ENCODE measurements around the gene ZBTB48. TPM values are rescaled to one million over a fixed set of nuclear protein-coding genes. Genes with fewer than 3 reads are reported as not detected.

Gene ZBTB48
- total RNA-seq, 1 donor from 2014 or later: 18.3 TPM

- H3K9me3 ChIP-seq (ENCODE audit: low read depth): no peaks in the 10 kb centered on the region
- H3K27me3 Mint-ChIP-seq (ENCODE audit: insufficient read depth, low read depth): peaks cover 7% of the 10 kb centered on the region
- H3K9me3 Mint-ChIP-seq: no peaks in the 10 kb centered on the region
- peaks cover 45% of the 10 kb centered on the region for H3F3A ChIP-seq (ENCODE audit: low read depth)
- no peak overlapping the region for H3K9ac ChIP-seq
- H2AFZ ChIP-seq (replicated peaks): no peak overlapping the region
- H3K4me3 ChIP-seq: peak overlapping the region; percentile 65
- peaks cover 33% of the 10 kb centered on the region for H3K4me1 ChIP-seq
- DNase-seq (ENCODE audit: low spot score): peak; percentile 66
- H3K36me3 Mint-ChIP-seq: peaks cover 6% of the 10 kb centered on the region
- H3K4me3 Mint-ChIP-seq: peak overlapping the region; percentile 96
- TF ChIP-seq EZH2phosphoT487 (IDR thresholded peaks at IDR 0.05): no peak
- no peak for TF ChIP-seq CTCF (IDR thresholded peaks at IDR 0.05)
- TF ChIP-seq EZH2 (IDR thresholded peaks at IDR 0.05): no peak
- H3K4me1 Mint-ChIP-seq: peaks cover 36% of the 10 kb centered on the region
- peak overlapping the region; percentile 85 for H3K27ac Mint-ChIP-seq
- no peaks in the 10 kb centered on the region for H3K36me3 ChIP-seq
- peaks cover 36% of the 10 kb centered on the region for H4K20me1 ChIP-seq (ENCODE audit: low read depth)
- peaks cover 43% of the 10 kb centered on the region for H3K79me2 ChIP-seq (ENCODE audit: low read depth)
- no peak overlapping the region for H3K27ac ChIP-seq
- peak overlapping the region; percentile 99 for H3K4me2 ChIP-seq
- peaks cover 23% of the 10 kb centered on the region for H3K27me3 ChIP-seq
Measured at GRCh38 chr1:6600410-6601048, 20.7 kb downstream of the ZBTB48 start.

DNA sequence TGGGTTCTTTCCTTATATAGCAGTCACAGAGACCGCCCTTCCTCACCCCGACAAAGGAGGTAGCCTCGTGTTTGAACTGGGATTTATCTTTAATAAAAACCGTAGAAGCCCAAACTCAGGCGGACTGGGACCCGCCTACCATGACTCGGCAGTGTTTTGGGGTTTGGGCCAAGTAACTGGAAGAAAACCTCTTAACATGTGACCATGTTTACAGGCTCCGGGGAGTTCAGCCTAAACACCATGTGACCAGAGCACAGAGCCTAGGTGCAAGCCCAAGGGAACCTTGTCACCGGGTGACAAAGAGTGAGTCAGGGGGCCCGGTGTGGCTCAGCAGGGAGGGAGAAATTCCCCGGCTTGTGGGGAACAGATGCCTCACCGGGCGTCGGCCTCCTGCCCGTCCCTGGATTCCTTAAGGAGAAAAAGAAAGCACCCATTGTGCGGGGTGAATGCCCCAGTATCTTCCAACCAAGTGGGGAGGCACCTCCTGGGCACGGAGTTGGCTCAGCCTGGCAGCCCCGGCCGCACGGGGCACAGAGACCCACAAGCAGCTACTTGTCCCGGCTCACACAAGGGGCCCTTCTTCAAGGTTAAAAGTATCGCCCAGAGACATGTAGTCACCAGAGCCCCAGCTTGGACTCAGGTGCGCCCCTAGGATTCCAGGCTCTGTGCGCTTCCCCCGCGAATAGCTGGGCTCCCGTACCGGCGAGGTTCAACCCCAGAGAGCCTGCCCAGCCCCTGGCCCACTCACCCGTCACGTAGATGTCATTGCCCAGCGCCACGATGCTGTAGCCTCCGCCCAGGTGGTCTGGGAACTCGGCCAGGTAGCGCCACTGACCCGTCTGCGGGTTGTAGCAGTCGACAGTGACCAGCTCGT is 21.5 kb downstream of the ZBTB48 start:
- H3K36me3 Mint-ChIP-seq: peaks cover 2% of the 10 kb centered on the region
- Histone ChIP-seq H3K4me2 (peak overlapping the region; percentile 99), H3K9ac (no peak overlapping the region), H3K4me1 (peaks cover 33% of the 10 kb centered on the region), H3K79me2 (ENCODE audit: low read depth) (peaks cover 43% of the 10 kb centered on the region), H4K20me1 (ENCODE audit: low read depth) (peaks cover 36% of the 10 kb centered on the region), H3F3A (ENCODE audit: low read depth) (peaks cover 45% of the 10 kb centered on the region), H3K4me3 (peak overlapping the region; percentile 65), H3K36me3 (no peaks in the 10 kb centered on the region), H3K27me3 (peaks cover 23% of the 10 kb centered on the region), H2AFZ (replicated peaks) (peak overlapping the region; percentile 78), H3K27ac (no peak overlapping the region), H3K9me3 (ENCODE audit: low read depth) (no peaks in the 10 kb centered on the region)
- no peaks in the 10 kb centered on the region for H3K9me3 Mint-ChIP-seq
- peak overlapping the region; percentile 96 for H3K4me3 Mint-ChIP-seq
- H3K27me3 Mint-ChIP-seq (ENCODE audit: insufficient read depth, low read depth): peaks cover 7% of the 10 kb centered on the region
- H3K27ac Mint-ChIP-seq: peak overlapping the region; percentile 85
- TF ChIP-seq CTCF (IDR thresholded peaks at IDR 0.05) (no peak), EZH2 (IDR thresholded peaks at IDR 0.05) (no peak), EZH2phosphoT487 (IDR thresholded peaks at IDR 0.05) (no peak)
- peaks cover 36% of the 10 kb centered on the region for H3K4me1 Mint-ChIP-seq
- DNase-seq (ENCODE audit: low spot score): peak; percentile 43

DNA sequence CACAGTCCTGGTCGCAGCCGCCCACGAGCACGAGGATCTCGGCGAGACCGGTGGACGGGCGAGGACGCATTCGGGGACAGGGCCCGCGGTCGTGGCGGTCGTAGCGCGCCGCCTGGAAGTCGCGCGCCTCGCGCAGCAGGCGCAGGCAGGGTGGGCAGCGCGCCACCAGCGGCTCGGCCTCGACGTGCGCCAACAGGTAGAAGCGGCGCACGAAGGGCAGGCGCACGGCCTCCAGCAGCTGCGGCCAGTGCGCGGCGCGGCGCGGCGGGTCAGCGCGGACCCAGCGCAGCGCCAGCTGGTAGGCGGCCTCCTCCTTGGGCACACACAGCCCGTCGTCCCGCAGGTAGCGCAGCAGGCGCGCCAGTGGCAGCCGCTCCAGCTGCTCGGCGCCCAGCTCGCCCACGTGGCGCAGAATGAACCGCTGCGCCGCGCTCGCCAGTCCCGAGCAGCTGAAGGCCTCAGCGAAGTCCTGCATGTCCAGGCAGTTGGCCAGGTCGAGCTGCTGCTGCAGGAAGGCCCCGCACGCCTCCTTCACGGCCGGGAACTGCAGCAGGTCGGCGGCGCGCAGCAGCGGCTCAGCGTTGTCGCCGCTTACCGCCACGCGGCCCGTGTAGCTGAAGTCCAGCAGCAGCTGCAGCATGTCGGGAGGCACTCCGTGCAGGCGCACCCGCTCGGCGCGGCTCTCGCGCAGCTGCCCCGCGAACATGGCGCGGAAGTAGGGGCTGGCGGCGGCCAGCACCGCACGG is 22.3 kb downstream of the ZBTB48 start:
- Histone ChIP-seq H2AFZ (replicated peaks) (peak overlapping the region; percentile 78), H3K4me2 (peak overlapping the region; percentile 99), H4K20me1 (ENCODE audit: low read depth) (peaks cover 32% of the 10 kb centered on the region), H3K27ac (no peak overlapping the region), H3K4me3 (peak overlapping the region; percentile 65), H3F3A (ENCODE audit: low read depth) (peaks cover 45% of the 10 kb centered on the region), H3K4me1 (peaks cover 33% of the 10 kb centered on the region), H3K27me3 (peaks cover 23% of the 10 kb centered on the region), H3K36me3 (no peaks in the 10 kb centered on the region), H3K9me3 (ENCODE audit: low read depth) (no peaks in the 10 kb centered on the region), H3K9ac (no peak overlapping the region), H3K79me2 (ENCODE audit: low read depth) (peaks cover 43% of the 10 kb centered on the region)
- peak; percentile 77 for DNase-seq (ENCODE audit: low spot score)
- TF ChIP-seq EZH2 (IDR thresholded peaks at IDR 0.05) (peak; percentile 59), CTCF (IDR thresholded peaks at IDR 0.05) (no peak)
- Mint-ChIP-seq H3K27ac (no peak overlapping the region), H3K27me3 (ENCODE audit: insufficient read depth, low read depth) (peaks cover 7% of the 10 kb centered on the region), H3K4me1 (peaks cover 36% of the 10 kb centered on the region), H3K36me3 (no peaks in the 10 kb centered on the region), H3K4me3 (peak overlapping the region; percentile 96), H3K9me3 (no peaks in the 10 kb centered on the region)

Data from neural progenitor cell (in vitro differentiated cells).